Testis (tissue), 3 donors: Measurements from ENCODE around the gene EXOSC7. TPM values are rescaled to one million over a fixed set of nuclear protein-coding genes. Genes with fewer than 3 reads are reported as not detected.
A peak's percentile ranks its signal among the peaks of the same experiment; 100 is the strongest.
"Not testable (repeated sequence)": the region's sequence is repeated elsewhere in the genome, so short reads cannot be mapped to it uniquely, and the experiment has no call there.

Experiments
- DNase-seq: peaks from one replicate; pipeline ENCODE4 v3.0.0-alpha.2; 2019
- H3K27ac ChIP-seq, 2 donors: fragments of 200-600 bp; sonication (generic); one replicate each; pipeline ENCODE4 v1.5.1; 2019
- H3K27me3 ChIP-seq: fragments of 200-600 bp; sonication (generic); one replicate; pipeline ENCODE4 v1.5.1; 2019
- H3K36me3 ChIP-seq: fragments of 200-600 bp; sonication (generic); one replicate; pipeline ENCODE4 v1.5.1; 2017; ENCODE audit warnings: low read depth; ENCODE audit errors: missing control alignments
- H3K4me1 ChIP-seq: fragments of 200-600 bp; sonication (generic); one replicate; pipeline ENCODE4 v1.5.1; 2019
- H3K4me3 ChIP-seq, 2 donors: fragments of 200-600 bp; sonication (generic); one replicate each; pipeline ENCODE4 v1.5.1; 2017 to 2019
- H3K9me3 ChIP-seq: fragments of 200-600 bp; sonication (generic); one replicate; pipeline ENCODE4 v1.5.1; 2017
- POLR2A ChIP-seq: fragments of 450-650 bp; IDR thresholded peaks from one replicate; pipeline ENCODE4 v1.6.1; 2017; ENCODE audit warnings: antibody characterized with exemption, mild to moderate bottlenecking, moderate library complexity
- WGBS, 2 donors: methylation state at CpG; one replicate each; pipeline ENCODE4 v1.1.5; 2018; 5-methylcytosine and 5-hydroxymethylcytosine counted together
- intact Hi-C: fragments of 100-400 bp; cut with DNase I; formaldehyde crosslinking; loops from one replicate; pipeline ENCODE4 v1.15.1; 2023; ENCODE audit warnings: low total_unique reads
- polyA plus RNA-seq: library from polyadenylated mRNA; stranded (reverse); fragments of 350-450 nt; fragmentation: Illumina TruSeq; extraction: RNeasy Lipid Tissue Mini Kit (QIAGEN cat#74804); gene quantifications from one replicate; pipeline ENCODE4 v1.2.3, GENCODE V29; 2014; ENCODE audit warnings: low read depth, low replicate concordance; ENCODE audit not compliant: insufficient read depth
- total RNA-seq, 2 donors: library from RNA; depleted of rRNA; stranded (reverse); fragments of >200 nt; gene quantifications; one replicate each; pipeline ENCODE4 v1.2.3, GENCODE V29; 2016
- TF ChIP-seq, protein P1 (sequence below), 3 experiments: fragments of 450-650 bp in 2 of 3; fragments of 200-600 bp in 1 of 3; sonication (generic) in 1 of 3; IDR thresholded peaks; one replicate each; pipeline ENCODE4 v1.5.1; 2016 to 2019; ENCODE audit warnings: antibody characterized with exemption in 3 of 3, mild to moderate bottlenecking in 2 of 3, moderate library complexity in 1 of 3

Gene EXOSC7
- total and polyA plus RNA-seq, 3 donors from 2014 or later = 63.3 to 71.5 (median 66.3) TPM

DNA sequence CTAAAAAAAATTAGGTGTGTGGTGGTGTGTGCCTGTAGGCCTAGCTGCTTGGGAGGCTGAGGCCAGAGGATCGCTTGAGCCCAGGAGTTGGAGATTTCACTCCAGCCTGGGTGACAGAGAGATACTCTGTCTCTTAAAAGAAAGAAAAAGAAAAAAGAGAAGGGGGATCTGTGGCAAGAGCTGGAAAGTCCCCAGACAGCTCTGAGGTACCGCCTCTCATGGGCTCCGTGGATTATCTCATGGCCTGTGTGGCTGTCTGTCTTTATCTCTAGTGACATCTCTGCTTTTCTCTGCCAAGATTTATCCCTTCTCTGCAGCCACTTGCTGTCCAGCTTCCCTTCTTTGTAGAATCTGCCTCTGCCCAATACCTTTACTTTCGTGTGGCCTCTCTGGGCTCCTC is 5.7 kb downstream of the EXOSC7 start:
- H3K27me3 ChIP-seq = no peaks in the 10 kb centered on the region
- TF ChIP-seq, protein P1, sequence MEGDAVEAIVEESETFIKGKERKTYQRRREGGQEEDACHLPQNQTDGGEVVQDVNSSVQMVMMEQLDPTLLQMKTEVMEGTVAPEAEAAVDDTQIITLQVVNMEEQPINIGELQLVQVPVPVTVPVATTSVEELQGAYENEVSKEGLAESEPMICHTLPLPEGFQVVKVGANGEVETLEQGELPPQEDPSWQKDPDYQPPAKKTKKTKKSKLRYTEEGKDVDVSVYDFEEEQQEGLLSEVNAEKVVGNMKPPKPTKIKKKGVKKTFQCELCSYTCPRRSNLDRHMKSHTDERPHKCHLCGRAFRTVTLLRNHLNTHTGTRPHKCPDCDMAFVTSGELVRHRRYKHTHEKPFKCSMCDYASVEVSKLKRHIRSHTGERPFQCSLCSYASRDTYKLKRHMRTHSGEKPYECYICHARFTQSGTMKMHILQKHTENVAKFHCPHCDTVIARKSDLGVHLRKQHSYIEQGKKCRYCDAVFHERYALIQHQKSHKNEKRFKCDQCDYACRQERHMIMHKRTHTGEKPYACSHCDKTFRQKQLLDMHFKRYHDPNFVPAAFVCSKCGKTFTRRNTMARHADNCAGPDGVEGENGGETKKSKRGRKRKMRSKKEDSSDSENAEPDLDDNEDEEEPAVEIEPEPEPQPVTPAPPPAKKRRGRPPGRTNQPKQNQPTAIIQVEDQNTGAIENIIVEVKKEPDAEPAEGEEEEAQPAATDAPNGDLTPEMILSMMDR (IDR thresholded peaks at IDR 0.05) = no peak
- WGBS, 2 donors = 82 to 90% methylated on average over 4 of the region's 4 CpGs
- no peak overlapping the region for H3K27ac ChIP-seq
- no peak for DNase-seq
- no peaks in the 10 kb centered on the region for H3K36me3 ChIP-seq
- intact Hi-C loops = no loop called here
- no peak overlapping the region for H3K4me3 ChIP-seq
- H3K4me1 ChIP-seq = peaks cover 43% of the 10 kb centered on the region
- H3K9me3 ChIP-seq = no peaks in the 10 kb centered on the region

DNA sequence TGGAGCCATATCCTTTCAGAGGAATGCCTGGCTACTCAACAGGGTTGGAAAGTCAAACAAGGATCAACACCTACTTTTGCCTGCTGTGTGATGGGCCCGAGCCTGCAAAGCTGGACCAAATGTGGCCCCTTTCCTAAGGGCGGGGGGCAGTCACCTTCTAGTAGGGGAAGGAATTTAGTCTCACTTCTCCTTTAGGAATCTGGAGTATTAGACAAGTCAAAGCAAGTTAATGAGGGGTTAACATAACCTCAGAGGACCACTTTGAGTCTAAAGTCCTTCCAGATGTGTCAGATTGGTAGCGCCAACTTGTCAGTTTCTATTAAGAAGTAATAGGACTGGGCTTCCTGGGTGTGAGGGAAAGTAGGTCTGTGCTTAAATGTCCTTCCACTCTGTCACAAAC is 6.8 kb downstream of the EXOSC7 start:
- TF ChIP-seq POLR2A = no peak
- TF ChIP-seq, protein P1 (IDR thresholded peaks at IDR 0.05) = no peak
- Histone ChIP-seq H3K4me3 (no peak overlapping the region), H3K27me3 (no peaks in the 10 kb centered on the region), H3K36me3 (no peaks in the 10 kb centered on the region), H3K4me1 (peaks cover 36% of the 10 kb centered on the region), H3K27ac (peak overlapping the region in 1 of 2 donors; percentile 27), H3K9me3 (no peaks in the 10 kb centered on the region)
- no peak for DNase-seq
- WGBS, 2 donors = 78 to 85% methylated on average over 3 of the region's 3 CpGs
- intact Hi-C loops = no loop called here

DNA sequence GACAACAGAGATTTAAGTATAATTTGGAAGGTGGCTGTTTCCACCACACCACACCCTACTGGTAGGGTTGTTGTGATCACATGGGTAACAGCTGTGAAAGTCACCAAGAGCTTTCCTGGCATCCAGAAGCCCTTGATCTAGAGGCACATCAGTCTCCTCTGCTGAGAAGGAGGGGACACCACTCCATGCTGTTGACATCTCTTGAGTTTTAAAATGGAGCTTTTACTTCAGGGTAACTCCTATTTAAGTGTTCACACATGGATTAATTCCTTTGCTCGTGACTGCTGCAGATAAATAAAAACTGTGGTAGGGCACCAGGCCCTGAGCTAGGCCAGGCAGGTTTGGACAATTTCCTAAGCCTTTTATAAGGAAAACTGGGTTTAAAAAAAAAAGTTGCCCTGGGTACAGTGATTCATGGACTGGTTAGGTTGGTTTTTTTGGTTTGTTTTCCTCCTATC is 7.5 kb downstream of the EXOSC7 start:
- H3K9me3 ChIP-seq = no peaks in the 10 kb centered on the region
- intact Hi-C loops = no loop called here
- H3K4me1 ChIP-seq = peaks cover 41% of the 10 kb centered on the region
- WGBS, 2 donors = 48 to 70% methylated on average over 1 of the region's 1 CpG
- no peak for DNase-seq
- H3K4me3 ChIP-seq = no peak overlapping the region
- H3K36me3 ChIP-seq = no peaks in the 10 kb centered on the region
- no peaks in the 10 kb centered on the region for H3K27me3 ChIP-seq
- H3K27ac ChIP-seq = peak overlapping the region in 1 of 2 donors; percentile 27
- TF ChIP-seq, protein P1 (IDR thresholded peaks at IDR 0.05) = no peak
- TF ChIP-seq POLR2A = no peak

DNA sequence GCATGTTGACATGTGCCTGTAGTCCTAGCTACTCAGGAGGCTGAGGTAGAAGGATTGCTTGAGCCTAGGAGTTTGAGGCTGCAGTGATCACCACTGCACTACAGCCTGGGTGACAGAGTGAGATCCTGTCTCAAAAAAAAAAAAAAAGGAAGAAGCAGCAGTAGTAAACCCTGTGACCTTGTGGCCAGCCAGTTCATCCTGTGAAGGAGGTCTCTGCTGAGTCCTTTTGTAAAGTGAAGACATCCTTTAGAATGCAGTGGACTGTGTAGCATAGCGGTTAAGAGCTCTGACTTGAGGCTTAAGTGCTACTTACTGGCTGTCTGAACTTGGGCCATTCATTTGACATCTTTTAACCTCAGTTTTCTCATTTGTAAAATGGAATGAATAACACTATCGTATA is 8.3 kb downstream of the EXOSC7 start:
- H3K4me3 ChIP-seq = no peak overlapping the region
- no peaks in the 10 kb centered on the region for H3K27me3 ChIP-seq
- intact Hi-C loops = no loop called here
- H3K4me1 ChIP-seq = peaks cover 41% of the 10 kb centered on the region
- TF ChIP-seq POLR2A = no peak
- TF ChIP-seq, protein P1 (IDR thresholded peaks at IDR 0.05) = no peak
- peak overlapping the region in 1 of 2 donors; percentile 27 for H3K27ac ChIP-seq
- no peak for DNase-seq
- H3K36me3 ChIP-seq = no peaks in the 10 kb centered on the region
- WGBS, 2 donors = 80 to 95% methylated on average over 2 of the region's 2 CpGs
- no peaks in the 10 kb centered on the region for H3K9me3 ChIP-seq

DNA sequence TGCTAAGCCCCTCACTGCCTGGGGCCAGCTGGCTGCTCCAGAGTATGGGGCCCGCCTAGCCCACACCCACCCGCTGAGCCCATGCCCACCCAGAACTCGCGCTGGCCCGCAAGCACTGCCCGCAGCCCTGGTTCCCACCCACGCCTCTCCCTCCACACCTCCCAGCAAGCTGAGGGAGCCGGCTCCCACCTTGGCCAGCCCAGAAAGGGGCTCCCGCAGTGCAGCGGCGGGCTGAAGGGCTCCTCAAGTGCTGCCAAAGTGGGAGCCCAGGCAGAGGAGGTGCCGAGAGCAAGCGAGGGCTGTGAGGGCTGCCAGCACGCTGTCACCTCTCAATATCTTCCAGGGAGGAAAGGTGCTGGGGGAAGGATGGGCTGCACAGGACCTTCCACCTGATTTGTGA is 10.3 kb downstream of the EXOSC7 start:
- H3K4me1 ChIP-seq = peaks cover 41% of the 10 kb centered on the region
- H3K36me3 ChIP-seq, H3K27me3 ChIP-seq, intact Hi-C loops, H3K4me3 ChIP-seq, H3K27ac ChIP-seq, DNase-seq, H3K9me3 ChIP-seq: not testable (repeated sequence)
- 94 to 96% methylated on average over 14 of the region's 14 CpGs for WGBS, 2 donors
